Neural crest cell (in vitro differentiated cells): ENCODE measurements around the gene DBNL. TPM values are rescaled to one million over a fixed set of nuclear protein-coding genes. Genes with fewer than 3 reads are reported as not detected.
A peak's percentile ranks its signal among the peaks of the same experiment; 100 is the strongest.

Experiments used
- DNase-seq: peaks from one replicate; pipeline ENCODE4 v3.0.0; 2021; ENCODE audit warnings: low read depth, mixed read lengths, low spot score
- H3K27ac Mint-ChIP-seq: one replicate; pipeline ENCODE4 v1.8.0; 2021; ENCODE audit warnings: mild to moderate bottlenecking, mixed read lengths; ENCODE audit not compliant: unreplicated experiment
- H3K27me3 Mint-ChIP-seq: 2 replicates; pipeline ENCODE4 v1.8.0; 2021; ENCODE audit warnings: low read depth, mild to moderate bottlenecking, mixed read lengths
- H3K36me3 Mint-ChIP-seq: 2 replicates; pipeline ENCODE4 v1.8.0; 2021; ENCODE audit warnings: low read depth, mild to moderate bottlenecking, mixed read lengths
- H3K4me1 Mint-ChIP-seq: 2 replicates; pipeline ENCODE4 v1.8.0; 2021; ENCODE audit warnings: mixed read lengths
- H3K4me3 Mint-ChIP-seq: one replicate; pipeline ENCODE4 v1.8.0; 2021; ENCODE audit warnings: mild to moderate bottlenecking, mixed read lengths
- H3K9me3 Mint-ChIP-seq: 2 replicates; pipeline ENCODE4 v1.8.0; 2021; ENCODE audit warnings: mixed read lengths
- CTCF ChIP-seq: fragments of 200-600 bp; sonication (generic); conservative IDR thresholded peaks from 2 replicates; pipeline ENCODE4 v1.5.0; 2021; ENCODE audit warnings: antibody characterized with exemption, mild to moderate bottlenecking
- total RNA-seq: library from RNA; stranded (reverse); gene quantifications from 2 replicates; pipeline ENCODE4 v1.2.1, GENCODE V29; 2021

The DBNL gene
- total RNA-seq, 1 donor from 2014 or later: 74.6 TPM

- Mint-ChIP-seq H3K9me3 (no peaks in the 10 kb centered on the region), H3K27me3 (peaks cover 8% of the 10 kb centered on the region), H3K4me1 (peaks cover 15% of the 10 kb centered on the region), H3K4me3 (no peak overlapping the region), H3K36me3 (no peaks in the 10 kb centered on the region), H3K27ac (no peak overlapping the region)
- no peak for DNase-seq
- peak; percentile 15 for TF ChIP-seq CTCF
Observed at GRCh38 chr7:44085546-44085945, 41.0 kb downstream of the DBNL start.

- Mint-ChIP-seq H3K36me3 (no peaks in the 10 kb centered on the region), H3K9me3 (no peaks in the 10 kb centered on the region), H3K4me1 (peaks cover 7% of the 10 kb centered on the region), H3K27ac (no peak overlapping the region), H3K27me3 (peaks cover 8% of the 10 kb centered on the region), H3K4me3 (no peak overlapping the region)
- no peak for DNase-seq
- TF ChIP-seq CTCF: no peak
Observed at GRCh38 chr7:44086627-44087026, 42.1 kb downstream of the DBNL start.

GRCh38 chr7:44087911-44088838 is 43.7 kb downstream of the DBNL start:
- peaks cover 8% of the 10 kb centered on the region for H3K27me3 Mint-ChIP-seq
- no peaks in the 10 kb centered on the region for H3K9me3 Mint-ChIP-seq
- H3K36me3 Mint-ChIP-seq: no peaks in the 10 kb centered on the region
- peaks cover 3% of the 10 kb centered on the region for H3K4me1 Mint-ChIP-seq
- TF ChIP-seq CTCF: no peak
- no peak overlapping the region for H3K27ac Mint-ChIP-seq
- no peak overlapping the region for H3K4me3 Mint-ChIP-seq
- no peak for DNase-seq

GRCh38 chr7:44093102-44093641 is 48.7 kb downstream of the DBNL start:
- no peaks in the 10 kb centered on the region for H3K36me3 Mint-ChIP-seq
- H3K9me3 Mint-ChIP-seq: no peaks in the 10 kb centered on the region
- H3K4me3 Mint-ChIP-seq: no peak overlapping the region
- no peak for DNase-seq
- H3K27ac Mint-ChIP-seq: no peak overlapping the region
- H3K27me3 Mint-ChIP-seq: no peaks in the 10 kb centered on the region
- no peak for TF ChIP-seq CTCF
- H3K4me1 Mint-ChIP-seq: peaks cover 7% of the 10 kb centered on the region

GRCh38 chr7:44094365-44094764 is 49.9 kb downstream of the DBNL start:
- H3K36me3 Mint-ChIP-seq: no peaks in the 10 kb centered on the region
- no peak overlapping the region for H3K27ac Mint-ChIP-seq
- no peak for DNase-seq
- TF ChIP-seq CTCF: no peak
- H3K4me1 Mint-ChIP-seq: peaks cover 7% of the 10 kb centered on the region
- H3K4me3 Mint-ChIP-seq: no peak overlapping the region
- no peaks in the 10 kb centered on the region for H3K9me3 Mint-ChIP-seq
- H3K27me3 Mint-ChIP-seq: no peaks in the 10 kb centered on the region
